DND-41 (cell line): ENCODE results near the gene MAP3K5.

Source experiments
- ATAC-seq: fragments of 200-7000 bp; cut with Tn5 transposase; 3 replicates; pipeline ENCODE4 v1.9.1; 2021; ENCODE audit warnings: low read depth; ENCODE audit not compliant: insufficient read depth
- DNase-seq: peaks from one replicate; pipeline ENCODE4 v3.0.0-alpha.2; 2020
- H2AFZ ChIP-seq: 2 replicates; pipeline ENCODE4 v1.6.0; 2012; ENCODE audit warnings: low read depth, low read length
- H3K27ac ChIP-seq: 2 replicates; pipeline ENCODE4 v1.5.1; 2012; ENCODE audit warnings: low read length, inconsistent platforms
- H3K27me3 ChIP-seq: fragments of 200-600 bp; sonication (generic); 2 replicates; pipeline ENCODE4 v1.6.0; 2012; ENCODE audit warnings: low read length, mild to moderate bottlenecking, inconsistent platforms; ENCODE audit not compliant: insufficient read depth, poor library complexity
- H3K36me3 ChIP-seq: 2 replicates; pipeline ENCODE4 v1.5.1; 2012; ENCODE audit warnings: low read length, inconsistent platforms; ENCODE audit not compliant: insufficient read depth
- H3K4me1 ChIP-seq: 2 replicates; pipeline ENCODE4 v1.5.1; 2012; ENCODE audit warnings: mild to moderate bottlenecking, low read length; ENCODE audit not compliant: insufficient read depth
- H3K4me2 ChIP-seq: 2 replicates; pipeline ENCODE4 v1.6.0; 2012; ENCODE audit warnings: mild to moderate bottlenecking, moderate library complexity, low read length, inconsistent platforms; ENCODE audit not compliant: insufficient read depth
- H3K4me3 ChIP-seq, 2 experiments: fragments of 200-600 bp in 1 of 2; shearing (Covaris generic) in 1 of 2; 2 replicates each; pipeline ENCODE4 v1.5.1; 2012 to 2016; ENCODE audit warnings: inconsistent platforms in 2 of 2, low read length in 2 of 2, mild to moderate bottlenecking in 2 of 2, low read depth in 1 of 2, moderate library complexity in 1 of 2
- H3K79me2 ChIP-seq: 2 replicates; pipeline ENCODE4 v1.6.0; 2012; ENCODE audit warnings: low read length, inconsistent platforms; ENCODE audit not compliant: insufficient read depth
- H3K9ac ChIP-seq: 2 replicates; pipeline ENCODE4 v1.6.0; 2012; ENCODE audit warnings: low read depth, mild to moderate bottlenecking, inconsistent platforms, low read length, moderate library complexity
- H3K9me3 ChIP-seq: 2 replicates; pipeline ENCODE4 v1.5.1; 2012; ENCODE audit warnings: low read length, moderate library complexity, mild to moderate bottlenecking, inconsistent platforms; ENCODE audit not compliant: insufficient read depth, severe bottlenecking
- H4K20me1 ChIP-seq: 2 replicates; pipeline ENCODE4 v1.6.0; 2012; ENCODE audit warnings: low read length; ENCODE audit not compliant: insufficient read depth
- CTCF ChIP-seq: IDR thresholded peaks from 2 replicates; pipeline ENCODE4 v1.5.1; 2012; ENCODE audit warnings: borderline replicate concordance, low read length, moderate library complexity, mild to moderate bottlenecking; ENCODE audit not compliant: poor library complexity, severe bottlenecking; ENCODE audit errors: extremely low read depth
- EZH2 ChIP-seq: IDR thresholded peaks from 3 replicates; pipeline ENCODE4 v1.6.1; 2012; ENCODE audit warnings: borderline replicate concordance, low read depth, mild to moderate bottlenecking, moderate library complexity, low read length, inconsistent platforms; ENCODE audit not compliant: severe bottlenecking

Gene MAP3K5

GRCh38 chr6:136652656-136653055, 139.6 kb downstream of the MAP3K5 start:
- Histone ChIP-seq H3K9ac (no peak overlapping the region), H3K27ac (no peak overlapping the region), H4K20me1 (no peaks in the 10 kb centered on the region), H3K4me2 (no peak overlapping the region), H3K36me3 (no peaks in the 10 kb centered on the region), H3K4me3 (no peak overlapping the region), H3K79me2 (no peaks in the 10 kb centered on the region), H2AFZ (no peak overlapping the region), H3K27me3 (no peaks in the 10 kb centered on the region), H3K4me1 (no peaks in the 10 kb centered on the region), H3K9me3 (no peaks in the 10 kb centered on the region)
- TF ChIP-seq EZH2 (no peak), CTCF (no peak)
- DNase-seq, result no peak
- no peak for ATAC-seq

- no peak overlapping the region for H3K4me3 ChIP-seq
- H3K79me2 ChIP-seq, result no peaks in the 10 kb centered on the region
- no peak overlapping the region for H3K27ac ChIP-seq
- H3K27me3 ChIP-seq, result no peaks in the 10 kb centered on the region
- no peak overlapping the region for H3K9ac ChIP-seq
- no peak overlapping the region for H3K4me2 ChIP-seq
- no peaks in the 10 kb centered on the region for H3K36me3 ChIP-seq
- DNase-seq (no peak), ATAC-seq (no peak)
- no peaks in the 10 kb centered on the region for H3K9me3 ChIP-seq
- H3K4me1 ChIP-seq, result no peaks in the 10 kb centered on the region
- no peaks in the 10 kb centered on the region for H4K20me1 ChIP-seq
- H2AFZ ChIP-seq, result no peak overlapping the region
- no peak for TF ChIP-seq CTCF
- TF ChIP-seq EZH2, result no peak
Observed at GRCh38 chr6:136651982-136652381, 140.3 kb downstream of the MAP3K5 start.

GRCh38 chr6:136647363-136647852, 144.9 kb downstream of the MAP3K5 start:
- Histone ChIP-seq H2AFZ (no peak overlapping the region), H4K20me1 (no peaks in the 10 kb centered on the region), H3K9me3 (no peaks in the 10 kb centered on the region), H3K79me2 (no peaks in the 10 kb centered on the region), H3K4me2 (no peak overlapping the region), H3K36me3 (no peaks in the 10 kb centered on the region), H3K27me3 (no peaks in the 10 kb centered on the region), H3K27ac (no peak overlapping the region), H3K4me1 (no peaks in the 10 kb centered on the region), H3K4me3 (no peak overlapping the region), H3K9ac (no peak overlapping the region)
- peak; percentile 35; the same call in 1 of the 3 replicates for ATAC-seq
- DNase-seq, result no peak
- no peak for TF ChIP-seq CTCF
- TF ChIP-seq EZH2, result no peak

- DNase-seq, result no peak
- Histone ChIP-seq H3K27me3 (no peaks in the 10 kb centered on the region), H2AFZ (no peak overlapping the region), H3K4me3 (no peak overlapping the region), H3K79me2 (no peaks in the 10 kb centered on the region), H3K36me3 (no peaks in the 10 kb centered on the region), H3K4me2 (no peak overlapping the region), H3K9me3 (no peaks in the 10 kb centered on the region), H3K4me1 (no peaks in the 10 kb centered on the region), H3K27ac (no peak overlapping the region), H3K9ac (no peak overlapping the region), H4K20me1 (no peaks in the 10 kb centered on the region)
- TF ChIP-seq EZH2 (no peak), CTCF (no peak)
- no peak for ATAC-seq
Observed at GRCh38 chr6:136646377-136646776, 145.9 kb downstream of the MAP3K5 start.
